Skeletal muscle satellite cell (primary cell): Measurements from ENCODE around the gene NGF.

Experiments used
- H3K27me3 ChIP-seq: 2 replicates; pipeline ENCODE4 v1.7.0; 2013; ENCODE audit warnings: low read length; ENCODE audit not compliant: control insufficient read depth, insufficient read depth
- H3K36me3 ChIP-seq: 2 replicates; pipeline ENCODE4 v1.7.0; 2013; ENCODE audit warnings: mild to moderate bottlenecking, control low read depth, low read length; ENCODE audit not compliant: insufficient read depth
- H3K4me1 ChIP-seq: 2 replicates; pipeline ENCODE4 v1.7.0; 2013; ENCODE audit warnings: low read length; ENCODE audit not compliant: control insufficient read depth, insufficient read depth
- H3K4me2 ChIP-seq: 2 replicates; pipeline ENCODE4 v1.7.0; 2013; ENCODE audit warnings: mild to moderate bottlenecking, low read length
- H3K4me3 ChIP-seq: 2 replicates; pipeline ENCODE4 v1.7.0; 2013; ENCODE audit warnings: low read length
- H3K9ac ChIP-seq: 2 replicates; pipeline ENCODE4 v1.7.0; 2013; ENCODE audit warnings: mild to moderate bottlenecking, low read depth, low read length, moderate library complexity
- H3K9me3 ChIP-seq: replicated peaks from 2 replicates; pipeline ENCODE4 v1.7.0; 2013; ENCODE audit warnings: mild to moderate bottlenecking, control low read depth, low read length

NGF gene

GRCh38 chr1:115332813-115333608, 5.0 kb downstream of the NGF start:
- no peak overlapping the region for H3K4me3 ChIP-seq
- no peak overlapping the region for H3K9ac ChIP-seq
- no peaks in the 10 kb centered on the region for H3K9me3 ChIP-seq
- H3K4me1 ChIP-seq = peaks cover 29% of the 10 kb centered on the region
- H3K4me2 ChIP-seq = no peak overlapping the region
- peaks cover 2% of the 10 kb centered on the region for H3K27me3 ChIP-seq
- H3K36me3 ChIP-seq = no peaks in the 10 kb centered on the region

DNA sequence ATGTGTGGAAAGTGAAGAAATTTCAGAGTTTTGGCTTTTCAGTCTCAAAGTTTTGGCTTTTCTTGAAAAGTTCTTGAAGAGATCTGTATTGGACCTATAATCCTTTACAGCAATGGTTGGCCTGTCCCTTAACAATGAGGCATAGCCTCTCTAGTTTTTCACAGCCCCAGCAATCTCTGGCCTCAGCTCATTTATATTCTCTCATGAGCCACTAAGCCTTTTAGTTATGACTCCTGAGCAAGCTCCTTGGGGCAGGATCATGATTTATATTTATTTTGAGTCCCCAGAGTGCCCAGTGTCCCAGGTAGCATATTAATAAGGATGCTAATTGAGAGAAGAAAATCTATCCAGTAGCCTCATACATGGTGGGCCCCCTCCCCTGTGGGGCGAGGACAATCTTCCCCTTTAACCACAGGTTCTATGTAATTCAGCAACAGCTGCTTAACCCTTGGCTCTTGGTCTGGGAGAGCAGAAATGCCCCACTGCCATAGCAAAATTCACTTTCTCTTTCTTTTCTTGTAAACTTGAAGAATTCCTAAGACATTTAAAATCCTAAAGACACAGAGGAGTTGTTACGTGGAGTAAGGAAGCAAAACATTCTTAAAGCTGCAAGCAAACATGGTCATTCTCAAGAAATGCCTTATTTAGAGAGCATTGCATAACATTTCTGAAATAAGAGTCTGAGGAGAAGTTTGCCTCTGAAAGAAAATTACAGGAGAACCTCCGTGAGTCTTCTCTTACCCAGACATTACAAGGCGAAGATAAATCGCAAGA, 6.3 kb downstream of the NGF start:
- H3K9me3 ChIP-seq = no peaks in the 10 kb centered on the region
- peaks cover 21% of the 10 kb centered on the region for H3K4me1 ChIP-seq
- no peak overlapping the region for H3K4me3 ChIP-seq
- H3K9ac ChIP-seq = peak overlapping the region; percentile 54
- H3K27me3 ChIP-seq = no peaks in the 10 kb centered on the region
- H3K36me3 ChIP-seq = no peaks in the 10 kb centered on the region
- H3K4me2 ChIP-seq = peak overlapping the region; percentile 21

GRCh38 chr1:115330480-115331013, 7.5 kb downstream of the NGF start:
- Histone ChIP-seq H3K36me3 (no peaks in the 10 kb centered on the region), H3K9me3 (no peaks in the 10 kb centered on the region), H3K4me2 (peak overlapping the region; percentile 38), H3K4me3 (no peak overlapping the region), H3K27me3 (no peaks in the 10 kb centered on the region), H3K4me1 (peaks cover 24% of the 10 kb centered on the region), H3K9ac (peak overlapping the region; percentile 62)

DNA sequence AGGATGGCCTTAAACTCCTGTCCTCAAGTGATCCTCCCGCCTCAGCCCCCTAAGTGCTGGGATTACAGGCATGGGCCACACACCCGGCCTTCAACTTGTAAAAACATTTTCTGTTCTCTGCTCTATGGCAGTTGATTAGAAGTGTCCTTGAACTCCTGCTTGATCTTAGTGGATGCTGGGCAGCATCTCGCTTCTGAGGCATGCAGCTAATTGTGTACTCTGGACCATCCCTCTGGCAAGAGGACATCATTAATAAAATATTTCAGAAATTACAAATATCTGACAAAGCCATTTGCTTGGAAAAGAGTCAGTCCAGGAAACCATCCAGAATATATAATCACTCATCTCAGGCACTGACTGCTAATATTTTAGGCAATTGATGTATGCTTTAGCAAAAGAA, 8.1 kb downstream of the NGF start:
- Histone ChIP-seq H3K9ac (peak overlapping the region; percentile 62), H3K9me3 (no peaks in the 10 kb centered on the region), H3K36me3 (no peaks in the 10 kb centered on the region), H3K4me2 (peak overlapping the region; percentile 38), H3K27me3 (no peaks in the 10 kb centered on the region), H3K4me3 (no peak overlapping the region), H3K4me1 (peaks cover 24% of the 10 kb centered on the region)

DNA sequence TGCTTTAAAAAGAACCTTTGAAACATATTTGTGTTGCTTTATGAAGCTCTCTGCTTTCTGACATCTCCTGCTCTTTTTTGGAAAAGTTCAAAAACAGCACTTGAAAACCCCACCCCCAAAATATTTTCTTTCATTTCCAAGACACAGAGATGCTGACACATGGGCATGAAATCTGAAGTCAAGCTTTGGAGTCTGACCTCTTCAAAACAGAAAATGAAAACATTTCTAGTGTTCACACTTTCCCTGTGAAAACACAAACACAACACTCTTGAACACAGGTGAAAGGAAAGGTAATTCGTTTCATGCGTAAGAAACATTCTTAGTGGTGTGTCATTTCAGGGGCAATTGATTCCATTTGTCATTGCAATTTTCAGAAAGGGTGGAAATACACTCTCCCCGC, 10.8 kb downstream of the NGF start:
- Histone ChIP-seq H3K27me3 (no peaks in the 10 kb centered on the region), H3K4me3 (no peak overlapping the region), H3K9me3 (no peaks in the 10 kb centered on the region), H3K4me2 (no peak overlapping the region), H3K9ac (no peak overlapping the region), H3K4me1 (peaks cover 37% of the 10 kb centered on the region), H3K36me3 (no peaks in the 10 kb centered on the region)

DNA sequence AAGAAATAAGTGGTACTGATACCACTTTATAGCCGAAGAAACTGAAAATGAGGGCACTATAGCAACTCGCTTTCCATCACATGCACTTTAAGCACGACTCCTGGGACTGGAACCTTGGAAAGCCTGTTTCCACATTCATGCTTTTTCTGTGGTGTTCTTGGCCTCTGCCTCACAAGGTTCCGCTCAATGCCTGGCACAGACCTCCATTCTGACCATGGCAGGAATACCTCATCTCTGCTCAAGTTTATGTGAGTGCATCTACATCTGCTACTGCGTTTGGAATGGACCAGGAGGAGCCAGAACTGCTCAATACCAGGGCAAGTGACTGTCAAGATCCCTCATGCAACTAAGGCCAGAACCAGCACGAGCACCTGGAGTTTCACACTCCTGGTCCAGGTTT, 11.6 kb downstream of the NGF start:
- Histone ChIP-seq H3K4me2 (no peak overlapping the region), H3K36me3 (no peaks in the 10 kb centered on the region), H3K9me3 (no peaks in the 10 kb centered on the region), H3K9ac (no peak overlapping the region), H3K27me3 (no peaks in the 10 kb centered on the region), H3K4me1 (peaks cover 30% of the 10 kb centered on the region), H3K4me3 (no peak overlapping the region)

DNA sequence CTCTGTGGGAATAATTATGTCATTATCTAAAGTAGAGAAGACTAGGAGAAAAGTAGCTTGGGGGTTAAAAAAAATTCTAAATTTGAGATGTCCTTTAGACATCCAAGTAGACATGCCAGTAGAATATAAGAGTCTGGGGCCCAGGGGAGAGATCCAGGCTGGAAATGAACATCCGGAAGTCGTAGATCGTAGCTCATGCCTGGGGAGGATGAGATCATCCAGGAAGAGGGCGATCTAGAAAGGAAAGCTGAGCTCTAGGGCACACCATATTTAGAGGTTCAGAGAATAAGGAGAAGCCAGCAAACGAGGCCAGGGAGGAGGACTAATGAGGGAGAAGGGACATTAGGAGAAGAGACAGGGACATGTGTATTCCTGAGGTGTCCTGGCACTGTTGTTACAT, 12.2 kb downstream of the NGF start:
- H3K9me3 ChIP-seq = no peaks in the 10 kb centered on the region
- peaks cover 25% of the 10 kb centered on the region for H3K4me1 ChIP-seq
- H3K4me2 ChIP-seq = no peak overlapping the region
- H3K9ac ChIP-seq = no peak overlapping the region
- H3K27me3 ChIP-seq = no peaks in the 10 kb centered on the region
- H3K4me3 ChIP-seq = no peak overlapping the region
- no peaks in the 10 kb centered on the region for H3K36me3 ChIP-seq

DNA sequence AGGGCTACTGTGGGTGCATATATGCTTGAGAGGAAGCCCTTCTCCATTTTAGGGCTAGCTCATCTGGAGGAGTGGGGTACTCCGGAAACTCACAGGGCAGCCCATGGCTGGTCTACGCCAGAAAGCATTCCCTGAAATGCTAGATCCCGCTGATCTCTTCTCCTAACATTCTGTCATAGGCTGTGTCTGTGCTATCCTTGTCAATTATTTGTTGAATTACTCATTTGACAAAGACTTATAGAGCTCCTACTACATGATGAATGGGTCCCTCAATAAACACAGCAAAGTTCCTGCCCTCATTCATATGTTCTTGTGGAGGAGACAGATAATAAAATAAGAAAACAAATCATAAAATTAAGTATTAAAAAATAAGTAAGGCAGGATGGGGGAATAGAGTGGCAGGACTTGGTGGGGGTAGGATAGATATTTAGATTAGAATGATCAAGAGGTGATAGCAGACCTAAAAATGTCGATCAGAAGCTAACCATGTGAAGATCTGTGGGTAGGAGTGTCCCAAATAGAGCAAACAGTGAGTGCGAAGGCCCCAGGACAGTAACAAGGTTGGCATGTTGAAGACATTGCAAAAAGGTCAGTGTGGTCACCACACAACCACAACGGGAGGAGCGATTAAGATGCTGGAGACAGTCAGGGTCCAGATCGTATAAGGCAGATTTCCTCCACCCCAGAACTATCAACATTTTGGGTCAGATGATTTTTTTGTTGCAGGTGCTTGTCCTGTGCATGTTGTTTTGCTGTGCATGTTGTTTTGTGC, 13.2 kb downstream of the NGF start:
- H3K4me3 ChIP-seq = no peak overlapping the region
- H3K4me1 ChIP-seq = peaks cover 17% of the 10 kb centered on the region
- H3K36me3 ChIP-seq = no peaks in the 10 kb centered on the region
- H3K27me3 ChIP-seq = no peaks in the 10 kb centered on the region
- no peak overlapping the region for H3K9ac ChIP-seq
- H3K9me3 ChIP-seq = no peaks in the 10 kb centered on the region
- H3K4me2 ChIP-seq = no peak overlapping the region

DNA sequence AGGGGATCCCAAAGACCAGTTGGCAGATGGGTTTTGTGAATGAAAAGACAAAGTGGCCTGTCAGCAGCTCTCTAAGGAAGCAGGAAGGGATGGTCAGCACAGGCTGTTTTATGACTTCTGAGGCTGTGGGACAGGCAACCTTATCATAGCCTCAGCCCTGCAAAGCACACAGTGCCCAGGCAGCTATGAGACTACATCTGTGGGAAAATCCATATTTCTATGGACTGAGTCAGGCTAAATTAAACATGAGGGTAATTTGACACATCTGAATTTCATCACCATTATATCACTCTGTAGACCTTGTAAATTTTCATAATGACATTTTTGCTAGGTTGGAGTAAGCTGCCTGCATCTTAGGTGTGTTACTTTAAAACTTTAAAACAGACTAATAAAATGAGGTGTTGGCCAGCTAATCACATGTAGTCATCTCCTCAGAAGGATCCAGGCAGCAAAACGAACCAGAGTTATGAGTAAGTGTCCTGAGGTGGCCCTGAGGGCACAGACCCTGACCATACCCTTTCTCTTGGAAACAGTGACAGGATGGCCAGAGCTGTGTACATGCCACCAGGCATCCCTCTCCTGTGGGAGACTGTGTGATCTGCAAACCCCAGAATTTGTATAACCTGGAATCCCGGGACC, 14.6 kb downstream of the NGF start:
- Histone ChIP-seq H3K4me3 (no peak overlapping the region), H3K4me2 (no peak overlapping the region), H3K4me1 (peaks cover 17% of the 10 kb centered on the region), H3K27me3 (no peaks in the 10 kb centered on the region), H3K36me3 (no peaks in the 10 kb centered on the region), H3K9ac (peak overlapping the region; percentile 20), H3K9me3 (no peaks in the 10 kb centered on the region)

DNA sequence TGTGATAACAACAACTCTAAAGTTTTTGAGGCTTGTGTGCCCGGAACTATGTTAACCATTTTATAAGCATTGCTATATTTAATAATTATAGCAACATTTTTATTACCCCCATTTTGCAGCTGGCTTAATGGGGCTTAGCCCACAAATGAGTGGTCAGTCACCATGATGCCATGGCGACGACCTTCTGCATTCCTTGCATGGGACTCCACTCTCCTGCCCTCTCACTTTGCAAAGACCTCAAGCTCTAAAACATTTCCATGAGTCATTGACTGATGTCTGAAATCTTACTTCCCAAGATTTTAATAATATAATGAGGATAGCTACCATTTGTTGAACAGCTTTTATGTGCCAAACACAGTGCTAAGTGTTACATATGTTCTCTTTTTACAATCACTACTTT, 15.4 kb downstream of the NGF start:
- H3K36me3 ChIP-seq = no peaks in the 10 kb centered on the region
- H3K4me1 ChIP-seq = peaks cover 17% of the 10 kb centered on the region
- H3K9me3 ChIP-seq = no peaks in the 10 kb centered on the region
- H3K27me3 ChIP-seq = no peaks in the 10 kb centered on the region
- peak overlapping the region; percentile 20 for H3K9ac ChIP-seq
- H3K4me2 ChIP-seq = no peak overlapping the region
- H3K4me3 ChIP-seq = no peak overlapping the region

- Histone ChIP-seq H3K27me3 (no peaks in the 10 kb centered on the region), H3K9me3 (no peaks in the 10 kb centered on the region), H3K36me3 (no peaks in the 10 kb centered on the region), H3K4me1 (peaks cover 14% of the 10 kb centered on the region), H3K4me2 (no peak overlapping the region), H3K9ac (no peak overlapping the region), H3K4me3 (no peak overlapping the region)
These were observed 17.7 kb downstream of the NGF start for GRCh38 chr1:115320377-115320776.
